ENCODE measurements around the gene ARFGEF3.

- no peak for TF ChIP-seq CTCF (conservative IDR thresholded peaks at IDR 0.05 in 1 of 2, IDR thresholded peaks at IDR 0.05 in 1 of 2; ENCODE audit: extremely low read depth in 1 of 2, insufficient read depth in 1 of 2, low read depth in 1 of 2, low read length in 2 of 2)
- TF ChIP-seq EZH2 (IDR thresholded peaks at IDR 0.05; ENCODE audit: borderline replicate concordance, low read length): no peak
These were observed 68.5 kb downstream of the ARFGEF3 start for GRCh38 chr6:138230221-138230620.
